GM19467 (cell line): Measurements from ENCODE around the gene SSR3.

ENCODE experiments used
- ATAC-seq: cut with Tn5 transposase; IDR thresholded peaks from one replicate; pipeline ENCODE4 v1.9.1; 2021; ENCODE audit warnings: mild to moderate bottlenecking, moderate library complexity; ENCODE audit not compliant: unreplicated experiment

SSR3 gene

DNA sequence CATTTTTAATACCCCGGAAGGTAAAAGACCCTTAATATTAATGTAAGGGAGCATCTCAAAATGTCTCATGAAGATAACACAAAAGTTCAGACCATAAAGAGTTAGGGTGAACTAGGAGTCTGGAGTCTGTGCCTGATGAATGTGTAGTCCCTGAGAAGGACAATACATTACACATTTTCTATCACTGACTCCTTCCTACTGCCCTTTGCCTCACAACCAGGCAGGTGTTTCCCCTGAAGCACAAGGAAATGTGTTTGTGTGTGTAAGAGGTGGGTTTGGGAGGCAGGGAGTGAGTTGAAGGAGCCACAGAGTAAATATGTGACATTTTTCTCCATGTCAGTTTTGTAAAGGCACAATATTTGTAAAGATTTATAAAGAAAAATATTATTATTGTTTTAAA lies 59.1 kb downstream of the SSR3 start:
- no peak for ATAC-seq

- ATAC-seq: no peak
These were observed 61.0 kb downstream of the SSR3 start for GRCh38 chr3:156493887-156494286.

- no peak for ATAC-seq
These were observed 62.1 kb downstream of the SSR3 start for GRCh38 chr3:156492801-156493261.

DNA sequence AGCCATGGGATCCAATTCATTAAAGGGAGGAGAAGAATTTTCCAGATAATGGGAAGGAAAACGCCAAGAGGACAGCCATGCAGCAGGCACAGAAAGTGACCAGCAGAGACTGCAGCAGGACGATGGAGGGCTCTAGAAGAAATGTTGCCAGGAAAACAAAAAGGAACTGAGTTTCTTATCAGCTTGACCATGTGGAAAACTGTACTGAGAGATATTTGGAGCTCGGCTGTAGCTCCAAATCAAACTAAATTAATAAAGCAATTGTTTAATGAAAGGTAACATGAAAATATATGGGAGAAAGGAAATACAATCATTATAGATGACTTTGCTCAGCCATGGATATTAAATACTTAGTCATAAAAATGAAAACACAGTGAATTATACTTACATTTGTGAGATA lies 63.7 kb downstream of the SSR3 start:
- ATAC-seq: no peak
